Activated T-cell treated with anti-CD3 and anti-CD28 coated beads, Interleukin-2, amount 50 U/mL, for 4 hours (primary cell): ENCODE results near the gene HIPK3. TPM values are rescaled to one million over a fixed set of nuclear protein-coding genes. Genes with fewer than 3 reads are reported as not detected.
"Not testable (repeated sequence)": the region's sequence is repeated elsewhere in the genome, so short reads cannot be mapped to it uniquely, and the experiment has no call there.

Experiments
- ATAC-seq, 2 donors: fragments of 200-7000 bp; cut with Tn5 transposase; one replicate each; pipeline ENCODE4 v1.10.0; 2021
- DNase-seq: peaks from one replicate; pipeline ENCODE4 v3.0.0-alpha.2; 2020
- H3K27me3 Mint-ChIP-seq: one replicate; pipeline ENCODE4 v1.8.0; 2021; ENCODE audit warnings: low read depth, mixed read lengths
- H3K36me3 Mint-ChIP-seq: one replicate; pipeline ENCODE4 v1.8.0; 2022; ENCODE audit warnings: mixed read lengths; ENCODE audit not compliant: insufficient read depth
- H3K4me1 Mint-ChIP-seq: one replicate; pipeline ENCODE4 v1.8.0; 2021; ENCODE audit warnings: low read depth, mixed read lengths
- H3K4me3 Mint-ChIP-seq: one replicate; pipeline ENCODE4 v1.8.0; 2021; ENCODE audit warnings: mild to moderate bottlenecking, moderate library complexity, mixed read lengths
- H3K9me3 Mint-ChIP-seq: one replicate; pipeline ENCODE4 v1.8.0; 2021; ENCODE audit warnings: mixed read lengths
- total RNA-seq, 3 donors: library from RNA; stranded (reverse); gene quantifications; one replicate each; pipeline ENCODE4 v1.2.1, GENCODE V29; 2021

HIPK3 gene
- total RNA-seq: 10 to 100 TPM; 34.6 to 39.3 (median 34.7) TPM

DNA sequence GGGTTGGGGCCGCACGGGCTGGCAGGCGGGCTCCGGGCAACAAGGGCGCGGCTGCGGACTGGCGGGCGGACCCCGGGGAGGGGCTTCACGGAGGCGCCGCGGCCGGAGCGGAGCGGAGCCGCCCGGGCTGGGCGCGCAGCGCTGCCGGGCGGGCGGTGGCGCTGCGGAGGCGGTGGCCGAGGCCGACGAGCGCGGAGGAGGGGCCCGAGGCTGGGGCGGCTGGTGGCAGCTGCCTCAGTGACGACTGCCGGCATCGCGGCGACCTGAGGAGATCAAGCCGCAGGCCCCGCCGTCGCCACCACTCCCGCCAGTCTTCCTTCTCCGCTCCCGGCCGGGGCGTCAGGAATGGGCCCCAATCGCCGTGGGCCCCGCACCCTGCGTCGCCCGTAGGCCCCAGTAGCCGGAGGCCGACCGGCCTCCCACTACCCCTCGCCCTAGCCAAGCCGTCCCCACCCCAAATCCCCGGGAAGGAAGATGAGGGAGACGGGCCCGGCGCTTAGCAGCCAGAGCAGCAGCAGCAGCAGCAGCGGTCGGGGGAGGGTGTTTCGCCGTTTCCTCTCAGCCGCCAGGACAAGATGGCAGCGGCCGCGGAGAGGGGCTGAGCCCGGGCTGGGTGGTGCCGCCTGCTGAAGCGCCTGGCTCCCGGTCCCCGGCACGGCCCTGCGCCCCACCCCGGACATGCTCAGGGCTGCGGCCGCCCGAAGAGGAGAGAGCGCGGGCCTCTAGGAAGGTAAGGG lies at the start of gene HIPK3:
HIPK3 (plus strand) TSS at position 222 of the 737 bp plus-strand sequence.
- H3K9me3 Mint-ChIP-seq: peaks cover 5% of the 10 kb centered on the region
- H3K27me3 Mint-ChIP-seq: no peaks in the 10 kb centered on the region
- ATAC-seq (peak; percentile 73 to 76), DNase-seq (peak; percentile 61)
- peaks cover 36% of the 10 kb centered on the region for H3K4me1 Mint-ChIP-seq
- peaks cover 3% of the 10 kb centered on the region for H3K36me3 Mint-ChIP-seq
- peak within 1 kb of the TSS; percentile 99 for H3K4me3 Mint-ChIP-seq

DNA sequence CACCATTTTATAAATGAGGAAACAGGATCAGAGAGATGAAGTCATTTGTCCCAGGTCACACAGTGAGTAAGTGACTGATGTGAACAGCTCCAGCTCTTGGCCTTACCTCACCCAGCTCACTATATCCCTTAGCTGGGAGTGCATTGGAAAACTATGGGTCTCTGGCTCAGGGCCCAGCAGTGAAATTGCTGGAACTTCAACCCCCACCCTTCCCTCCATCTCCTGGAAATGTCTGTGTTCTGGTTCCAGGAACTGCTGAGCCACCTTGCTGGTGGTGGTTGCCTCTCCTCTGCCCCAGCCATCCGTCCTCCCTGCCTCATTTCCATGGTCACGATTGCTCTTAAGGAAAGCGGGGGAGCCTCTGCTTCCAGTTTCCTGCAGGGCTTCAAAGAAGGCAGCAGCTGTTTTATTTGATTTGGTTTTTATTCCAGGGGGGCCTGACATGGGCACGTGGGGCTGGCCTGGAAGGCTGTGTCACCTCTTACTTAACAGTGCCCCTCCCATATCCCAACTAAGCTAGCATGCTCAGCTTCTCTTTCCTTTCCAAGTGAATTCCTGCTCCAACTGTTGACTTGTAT lies 49.7 kb upstream of the HIPK3 start:
- H3K9me3 Mint-ChIP-seq: no peaks in the 10 kb centered on the region
- no peaks in the 10 kb centered on the region for H3K4me1 Mint-ChIP-seq
- no peak overlapping the region for H3K4me3 Mint-ChIP-seq
- H3K27me3 Mint-ChIP-seq: no peaks in the 10 kb centered on the region
- no peaks in the 10 kb centered on the region for H3K36me3 Mint-ChIP-seq
- ATAC-seq (no peak), DNase-seq (no peak)

DNA sequence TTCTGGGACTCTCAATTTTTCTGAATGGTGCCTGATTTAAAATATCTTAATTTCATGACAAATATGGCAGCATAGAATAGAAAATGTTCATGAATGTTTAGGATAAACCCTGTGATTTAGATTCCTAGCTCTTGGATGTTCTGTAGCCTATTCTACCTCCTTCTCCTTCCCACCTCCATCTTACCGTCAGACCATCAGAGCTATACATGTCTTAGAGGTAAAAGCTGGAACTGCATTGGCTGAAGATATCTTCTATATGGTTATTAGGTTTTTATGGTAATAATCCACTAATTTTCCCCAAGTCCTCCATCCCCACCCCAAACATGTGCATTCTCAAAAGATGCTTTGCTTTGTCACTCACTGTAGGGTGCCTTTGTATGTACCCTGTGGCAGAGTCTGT lies 49.0 kb upstream of the HIPK3 start:
- ATAC-seq: no peak
- no peaks in the 10 kb centered on the region for H3K4me1 Mint-ChIP-seq
- no peak for DNase-seq
- no peaks in the 10 kb centered on the region for H3K9me3 Mint-ChIP-seq
- H3K27me3 Mint-ChIP-seq: no peaks in the 10 kb centered on the region
- no peaks in the 10 kb centered on the region for H3K36me3 Mint-ChIP-seq
- H3K4me3 Mint-ChIP-seq: no peak overlapping the region

DNA sequence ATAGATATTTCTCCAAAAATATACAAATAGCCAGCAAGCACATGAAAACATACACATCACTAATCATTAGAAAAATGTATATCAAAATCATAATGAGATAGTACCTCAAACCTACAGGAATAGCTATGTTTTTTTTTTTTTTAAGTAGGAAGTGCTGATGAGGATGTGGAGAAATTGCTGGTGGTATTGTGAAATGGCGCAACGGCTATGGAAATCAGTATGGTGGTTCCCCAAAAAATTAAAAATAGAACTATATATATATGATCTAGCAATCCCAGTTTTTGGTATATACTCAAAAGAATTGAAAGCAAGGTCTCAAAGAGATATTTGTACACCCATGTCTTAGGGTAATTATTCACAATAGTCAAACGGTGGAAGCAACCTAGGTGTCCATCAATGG lies 46.0 kb upstream of the HIPK3 start:
- Mint-ChIP-seq H3K9me3 (no peaks in the 10 kb centered on the region), H3K36me3 (no peaks in the 10 kb centered on the region), H3K27me3 (peaks cover 1% of the 10 kb centered on the region), H3K4me1 (no peaks in the 10 kb centered on the region), H3K4me3 (no peak overlapping the region)
- DNase-seq: no peak
- ATAC-seq: no peak

DNA sequence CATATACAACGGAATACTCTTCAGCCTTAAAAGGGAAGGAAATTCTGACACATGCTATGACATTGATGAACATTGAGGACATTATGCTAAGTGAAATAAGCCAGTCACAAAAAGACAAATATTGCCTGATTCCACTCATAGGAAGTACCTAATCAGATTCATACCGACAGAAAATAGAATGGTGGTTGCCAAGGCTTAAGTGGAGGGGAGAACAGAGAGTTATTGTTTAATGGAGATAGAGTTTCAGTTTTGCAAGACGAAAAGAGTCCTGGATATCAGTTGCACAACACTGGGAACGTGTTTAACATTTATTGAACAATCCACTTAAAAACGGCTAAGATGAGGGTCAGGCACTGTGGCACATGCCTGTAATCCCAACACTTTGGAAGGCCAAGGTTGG lies 45.6 kb upstream of the HIPK3 start:
- Mint-ChIP-seq H3K27me3 (peaks cover 1% of the 10 kb centered on the region), H3K4me1 (no peaks in the 10 kb centered on the region), H3K36me3 (no peaks in the 10 kb centered on the region), H3K4me3 (no peak overlapping the region), H3K9me3 (no peaks in the 10 kb centered on the region)
- ATAC-seq (no peak), DNase-seq (no peak)

DNA sequence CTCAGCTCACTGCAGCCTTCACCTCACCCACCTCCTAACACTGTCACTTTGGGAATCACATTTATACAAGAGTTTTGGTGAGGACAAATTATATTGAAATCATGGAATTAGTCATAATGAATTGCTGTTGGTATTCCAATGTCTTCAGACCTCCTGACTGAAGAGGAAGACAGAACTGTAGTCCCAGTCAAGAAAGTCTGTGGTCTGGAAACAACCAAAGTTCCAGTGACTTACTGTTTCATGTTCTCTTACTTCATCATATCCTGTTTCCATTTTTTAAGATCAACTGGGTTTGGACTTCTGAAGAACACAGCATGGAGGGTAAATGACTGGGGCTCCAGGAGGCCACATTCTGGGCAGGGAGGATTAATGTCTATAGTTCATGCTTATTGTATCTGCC lies 43.0 kb upstream of the HIPK3 start:
- Mint-ChIP-seq H3K27me3 (peaks cover 6% of the 10 kb centered on the region), H3K4me3 (no peak overlapping the region), H3K9me3 (no peaks in the 10 kb centered on the region), H3K4me1 (no peaks in the 10 kb centered on the region), H3K36me3 (no peaks in the 10 kb centered on the region)
- no peak for ATAC-seq
- DNase-seq: no peak

DNA sequence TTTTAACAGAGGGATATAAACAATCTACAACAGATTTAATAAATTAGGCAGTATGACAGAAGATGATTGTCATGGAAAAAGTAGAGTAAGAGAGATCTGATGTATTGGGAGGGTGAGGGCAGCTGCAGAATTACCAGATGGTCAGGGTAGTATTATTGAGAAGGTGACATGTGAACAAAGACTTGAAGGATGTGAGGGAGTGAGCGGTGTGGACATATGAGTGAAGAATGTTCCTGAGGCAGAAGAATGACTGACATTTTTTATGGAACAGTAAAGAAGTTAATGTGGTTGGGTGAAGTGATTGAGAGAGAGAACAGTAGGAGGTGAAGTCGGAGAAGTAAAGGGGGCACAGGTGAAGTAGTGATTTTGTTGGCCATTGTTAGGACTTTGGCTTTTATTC lies 42.4 kb upstream of the HIPK3 start:
- Mint-ChIP-seq H3K4me1 (no peaks in the 10 kb centered on the region), H3K9me3 (no peaks in the 10 kb centered on the region), H3K27me3 (peaks cover 6% of the 10 kb centered on the region)

DNA sequence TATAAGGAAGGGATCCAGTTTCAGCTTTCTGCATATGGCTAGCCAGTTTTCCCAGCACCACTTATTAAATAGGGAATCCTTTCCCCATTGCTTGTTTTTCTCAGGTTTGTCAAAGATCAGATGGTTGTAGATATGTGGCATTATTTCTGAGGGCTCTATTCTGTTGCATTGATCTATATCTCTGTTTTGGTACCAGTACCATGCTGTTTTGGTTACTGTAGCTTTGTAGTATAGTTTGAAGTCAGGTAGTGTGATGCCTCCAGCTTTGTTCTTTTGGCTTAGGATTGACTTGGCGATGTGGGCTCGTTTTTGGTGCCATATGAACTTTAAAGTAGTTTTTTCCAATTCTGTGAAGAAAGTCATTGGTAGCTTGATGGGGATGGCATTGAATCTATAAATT lies 40.5 kb upstream of the HIPK3 start:
- not testable (repeated sequence) for H3K27me3 Mint-ChIP-seq, H3K4me1 Mint-ChIP-seq, ATAC-seq, DNase-seq, H3K36me3 Mint-ChIP-seq, H3K9me3 Mint-ChIP-seq, H3K4me3 Mint-ChIP-seq

More for the DNA sequence above, 42.4 kb upstream of the HIPK3 start:
- Mint-ChIP-seq H3K4me3 (no peak overlapping the region), H3K36me3 (no peaks in the 10 kb centered on the region)
- DNase-seq (no peak), ATAC-seq (no peak)

DNA sequence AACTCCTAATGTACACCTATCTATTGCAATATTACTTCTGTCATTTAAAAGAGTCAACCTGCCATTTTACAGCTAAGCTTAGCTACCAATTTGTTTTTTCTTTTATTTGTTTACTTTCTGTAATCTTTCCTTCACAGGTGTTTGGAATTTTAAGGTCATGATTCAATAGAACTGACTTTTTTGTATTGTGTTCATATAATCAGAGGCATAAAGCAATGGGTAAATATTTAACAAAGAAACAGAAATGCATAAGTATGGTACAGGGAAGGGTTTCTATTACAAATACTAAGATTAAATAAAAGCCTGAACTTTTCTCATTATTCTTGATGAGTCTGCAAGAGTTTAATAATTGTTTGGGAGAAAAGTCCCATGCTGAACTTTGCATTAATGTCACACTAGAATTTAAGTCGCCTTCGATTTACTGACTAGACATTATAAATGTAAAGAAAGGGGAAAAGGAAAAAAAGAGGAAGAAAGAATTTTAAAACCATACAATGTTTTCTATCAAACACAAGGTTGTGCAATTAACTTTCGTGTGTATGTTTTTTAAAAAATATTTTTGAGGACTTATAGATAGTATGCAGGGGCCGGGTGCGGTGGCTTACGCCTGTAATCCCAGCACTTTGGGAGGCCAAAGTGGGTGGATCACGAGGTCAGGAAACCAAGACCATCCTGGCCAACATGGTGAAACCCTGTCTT lies 35.0 kb upstream of the HIPK3 start:
- Mint-ChIP-seq H3K4me1 (no peaks in the 10 kb centered on the region), H3K27me3 (peaks cover 5% of the 10 kb centered on the region), H3K9me3 (no peaks in the 10 kb centered on the region), H3K36me3 (no peaks in the 10 kb centered on the region), H3K4me3 (no peak overlapping the region)
- DNase-seq (no peak), ATAC-seq (no peak)

DNA sequence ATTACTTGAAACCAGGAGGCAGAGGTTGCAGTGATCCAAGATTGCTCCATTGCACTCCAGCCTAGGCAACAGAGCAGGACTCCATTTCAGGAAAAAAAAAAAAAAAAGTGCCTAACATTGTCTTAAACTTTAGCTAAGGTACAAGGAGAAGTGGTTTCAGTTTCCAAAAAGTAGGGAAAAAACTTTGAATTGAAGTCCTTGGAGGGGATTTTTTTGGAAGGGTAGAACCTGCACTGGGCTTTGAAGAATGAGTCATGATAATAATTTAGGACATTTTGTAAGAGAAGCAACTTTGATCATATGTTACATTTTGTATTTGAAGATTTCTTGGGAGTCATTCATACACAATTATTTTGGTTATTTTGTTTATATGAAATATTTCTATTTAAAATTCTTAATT lies 31.8 kb upstream of the HIPK3 start:
- no peaks in the 10 kb centered on the region for H3K36me3 Mint-ChIP-seq
- no peaks in the 10 kb centered on the region for H3K4me1 Mint-ChIP-seq
- H3K4me3 Mint-ChIP-seq: no peak overlapping the region
- no peaks in the 10 kb centered on the region for H3K9me3 Mint-ChIP-seq
- H3K27me3 Mint-ChIP-seq: no peaks in the 10 kb centered on the region
- DNase-seq (no peak), ATAC-seq (no peak)

DNA sequence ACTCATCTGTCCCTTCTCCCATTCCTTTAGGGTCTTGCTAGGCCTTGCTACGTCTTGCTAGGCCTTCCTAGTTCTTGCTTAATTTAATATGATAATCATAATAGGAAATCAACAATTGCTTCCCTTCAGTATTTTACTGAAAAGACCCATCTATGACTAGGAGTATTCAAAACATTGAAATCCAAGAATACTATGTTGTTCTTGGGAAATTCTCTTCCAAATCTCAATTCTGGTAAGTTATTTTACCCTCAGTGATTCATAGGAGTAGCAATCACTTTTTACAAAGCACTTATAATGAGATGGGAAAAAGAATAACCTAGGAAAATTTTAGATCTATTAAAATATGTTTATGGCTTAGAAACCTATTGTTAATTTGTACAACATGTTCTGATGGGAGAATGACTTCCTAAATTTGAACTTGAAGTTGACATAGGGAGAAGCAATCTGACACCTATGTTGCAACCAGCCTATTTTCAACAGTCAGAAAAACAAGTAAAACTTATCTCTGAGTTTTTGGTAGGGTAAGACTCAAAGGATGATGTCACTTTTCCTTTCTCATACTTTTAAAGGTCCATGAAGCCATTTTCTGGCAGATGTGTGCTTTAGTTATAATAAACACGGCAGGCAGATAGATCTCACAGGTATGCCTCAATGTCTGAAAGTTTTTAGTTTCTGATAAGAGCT lies 29.5 kb upstream of the HIPK3 start:
- H3K4me3 Mint-ChIP-seq: no peak overlapping the region
- DNase-seq (no peak), ATAC-seq (no peak)
- H3K9me3 Mint-ChIP-seq: no peaks in the 10 kb centered on the region
- H3K27me3 Mint-ChIP-seq: no peaks in the 10 kb centered on the region
- no peaks in the 10 kb centered on the region for H3K36me3 Mint-ChIP-seq
- H3K4me1 Mint-ChIP-seq: no peaks in the 10 kb centered on the region

DNA sequence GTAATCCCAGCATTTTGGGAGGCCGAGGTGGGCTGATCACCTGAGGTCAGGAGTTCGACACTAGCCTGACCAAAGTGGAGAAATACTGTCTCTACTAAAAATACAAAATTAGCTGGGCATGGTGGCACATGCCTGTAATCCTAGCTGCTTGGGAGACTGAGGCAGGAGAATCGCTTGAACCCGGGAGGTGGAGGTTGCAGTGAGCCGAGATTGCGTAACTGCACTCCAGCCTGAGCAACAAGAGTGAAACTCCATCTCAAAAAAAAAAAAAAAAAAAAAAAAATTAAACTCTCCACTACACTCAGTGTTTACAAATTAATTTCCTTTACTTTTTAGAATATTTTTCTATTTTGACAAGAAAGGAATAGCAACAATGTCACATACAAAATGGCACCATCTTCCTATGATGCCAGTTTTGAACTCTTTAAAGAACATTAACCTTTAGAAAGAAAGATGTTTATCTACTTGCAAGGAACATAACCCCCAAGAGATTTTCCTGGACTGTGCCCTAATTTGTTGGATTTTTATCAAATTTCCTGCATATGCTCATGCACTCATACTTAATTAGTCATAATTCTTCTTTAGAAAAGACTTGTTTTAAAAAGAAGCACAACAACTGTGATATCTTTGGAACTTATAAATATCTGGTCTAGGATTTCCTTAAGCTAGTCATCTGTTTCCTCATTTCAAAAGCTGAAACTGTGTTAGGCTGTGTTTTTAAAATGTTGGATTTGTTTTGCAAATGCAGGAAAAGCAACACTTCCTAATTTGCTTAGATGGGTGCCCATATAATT lies 22.6 kb upstream of the HIPK3 start:
- H3K9me3 Mint-ChIP-seq: no peaks in the 10 kb centered on the region
- H3K4me1 Mint-ChIP-seq: no peaks in the 10 kb centered on the region
- DNase-seq: no peak
- no peaks in the 10 kb centered on the region for H3K36me3 Mint-ChIP-seq
- H3K4me3 Mint-ChIP-seq: no peak overlapping the region
- ATAC-seq: no peak
- no peaks in the 10 kb centered on the region for H3K27me3 Mint-ChIP-seq

DNA sequence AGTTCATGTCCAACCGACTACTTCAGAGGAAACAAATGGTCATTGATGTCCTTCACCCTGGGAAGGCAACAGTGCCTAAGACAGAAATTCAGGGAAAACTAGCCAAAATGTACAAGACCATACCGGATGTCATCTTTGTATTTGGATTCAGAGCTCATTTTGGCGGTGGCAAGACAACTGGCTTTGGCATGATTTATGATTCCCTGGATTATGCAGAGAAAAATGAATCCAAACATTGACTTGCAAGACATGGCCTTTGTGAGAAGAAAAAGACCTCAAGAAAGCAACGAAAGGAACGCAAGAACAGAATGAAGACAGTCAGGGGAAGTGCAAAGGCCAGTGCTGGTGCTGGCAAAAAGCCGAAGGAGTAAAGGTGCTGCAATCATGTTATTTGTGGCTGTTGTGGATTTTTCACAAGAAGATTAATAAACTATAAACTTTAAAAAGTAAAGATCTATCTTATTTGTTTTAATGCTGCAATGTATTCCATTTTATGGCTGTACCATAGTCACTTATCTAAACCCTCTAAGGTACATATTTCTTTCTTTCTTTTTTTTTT lies 20.1 kb upstream of the HIPK3 start:
- H3K27me3 Mint-ChIP-seq: no peaks in the 10 kb centered on the region
- ATAC-seq (no peak), DNase-seq (no peak)
- H3K4me3 Mint-ChIP-seq: no peak overlapping the region
- H3K9me3 Mint-ChIP-seq: no peaks in the 10 kb centered on the region
- H3K4me1 Mint-ChIP-seq: no peaks in the 10 kb centered on the region
- no peaks in the 10 kb centered on the region for H3K36me3 Mint-ChIP-seq

DNA sequence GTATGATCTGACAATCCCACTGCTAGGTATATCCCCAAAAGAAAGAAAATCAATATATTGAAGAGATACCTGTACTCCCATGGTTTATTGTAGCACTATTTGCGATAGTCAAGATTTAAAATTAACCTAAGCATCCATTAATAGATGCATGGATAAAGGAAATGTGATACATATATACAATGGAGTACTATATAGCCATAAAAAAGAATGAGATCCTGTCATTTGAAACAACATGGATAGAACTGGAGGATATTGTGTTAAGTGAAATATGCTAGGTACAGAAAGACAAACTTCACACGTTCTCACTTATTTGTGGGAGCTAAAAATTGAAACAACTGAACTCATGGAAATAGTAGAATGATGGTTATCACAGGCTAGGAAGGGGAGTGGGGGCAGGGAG lies 14.6 kb upstream of the HIPK3 start:
- Mint-ChIP-seq H3K36me3 (no peaks in the 10 kb centered on the region), H3K4me1 (no peaks in the 10 kb centered on the region), H3K27me3 (peaks cover 15% of the 10 kb centered on the region), H3K9me3 (no peaks in the 10 kb centered on the region), H3K4me3 (no peak overlapping the region)
- ATAC-seq (no peak), DNase-seq (no peak)
